Chondrocyte (in vitro differentiated cells): Measurements from ENCODE around the gene FAM174A. TPM values are rescaled to one million over a fixed set of nuclear protein-coding genes. Genes with fewer than 3 reads are reported as not detected.

Experiments used
- DNase-seq: peaks from one replicate; pipeline ENCODE4 v3.0.0; 2021; ENCODE audit warnings: mixed read lengths, low spot score
- H3K27ac Mint-ChIP-seq: one replicate; pipeline ENCODE4 v1.8.0; 2021; ENCODE audit warnings: mild to moderate bottlenecking, moderate library complexity, mixed read lengths; ENCODE audit not compliant: unreplicated experiment
- H3K27me3 Mint-ChIP-seq: 2 replicates; pipeline ENCODE4 v1.8.0; 2021; ENCODE audit warnings: low read depth, mixed read lengths
- H3K36me3 Mint-ChIP-seq: 2 replicates; pipeline ENCODE4 v1.8.0; 2021; ENCODE audit warnings: low read depth, mixed read lengths
- H3K4me1 Mint-ChIP-seq: 2 replicates; pipeline ENCODE4 v1.8.0; 2021; ENCODE audit warnings: low read depth, mild to moderate bottlenecking, mixed read lengths
- H3K4me3 Mint-ChIP-seq: one replicate; pipeline ENCODE4 v1.8.0; 2021; ENCODE audit warnings: mild to moderate bottlenecking, moderate library complexity, mixed read lengths; ENCODE audit not compliant: unreplicated experiment
- H3K9me3 Mint-ChIP-seq: 2 replicates; pipeline ENCODE4 v1.8.0; 2021; ENCODE audit warnings: low read depth, mixed read lengths
- total RNA-seq: library from RNA; stranded (reverse); gene quantifications from 3 replicates; pipeline ENCODE4 v1.2.1, GENCODE V29; 2021
- TF ChIP-seq, protein P1 (sequence below): fragments of 200-600 bp; sonication (generic); IDR thresholded peaks from 2 replicates; pipeline ENCODE4 v1.5.0; 2021; ENCODE audit warnings: antibody characterized with exemption, mild to moderate bottlenecking, moderate library complexity

Gene FAM174A
- total RNA-seq, 1 donor from 2014 or later = 20.2 TPM

DNA sequence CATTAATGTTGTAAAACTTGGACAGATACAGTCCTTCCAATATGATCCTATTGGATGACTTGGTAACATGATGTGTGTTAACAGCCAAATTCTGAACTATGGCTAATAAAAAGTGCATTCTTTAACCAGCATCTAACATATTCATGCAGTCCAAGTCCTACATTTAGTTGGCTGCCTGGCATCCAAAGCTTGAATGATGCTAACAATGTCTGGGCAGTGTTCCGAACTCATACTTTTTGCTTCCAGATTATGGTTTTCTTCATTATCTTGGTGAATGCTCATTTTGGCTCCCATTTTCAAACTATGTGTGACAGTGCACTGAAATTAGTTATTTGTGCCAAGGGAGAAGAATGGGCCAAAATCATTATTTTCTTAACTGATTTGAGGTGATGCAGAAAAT lies 2.8 kb downstream of the FAM174A start:
- no peak for DNase-seq
- no peaks in the 10 kb centered on the region for H3K36me3 Mint-ChIP-seq
- H3K9me3 Mint-ChIP-seq = peaks cover 2% of the 10 kb centered on the region
- H3K4me1 Mint-ChIP-seq = peaks cover 38% of the 10 kb centered on the region
- H3K27me3 Mint-ChIP-seq = no peaks in the 10 kb centered on the region
- H3K4me3 Mint-ChIP-seq = no peak overlapping the region
- H3K27ac Mint-ChIP-seq = no peak overlapping the region
- TF ChIP-seq, protein P1, sequence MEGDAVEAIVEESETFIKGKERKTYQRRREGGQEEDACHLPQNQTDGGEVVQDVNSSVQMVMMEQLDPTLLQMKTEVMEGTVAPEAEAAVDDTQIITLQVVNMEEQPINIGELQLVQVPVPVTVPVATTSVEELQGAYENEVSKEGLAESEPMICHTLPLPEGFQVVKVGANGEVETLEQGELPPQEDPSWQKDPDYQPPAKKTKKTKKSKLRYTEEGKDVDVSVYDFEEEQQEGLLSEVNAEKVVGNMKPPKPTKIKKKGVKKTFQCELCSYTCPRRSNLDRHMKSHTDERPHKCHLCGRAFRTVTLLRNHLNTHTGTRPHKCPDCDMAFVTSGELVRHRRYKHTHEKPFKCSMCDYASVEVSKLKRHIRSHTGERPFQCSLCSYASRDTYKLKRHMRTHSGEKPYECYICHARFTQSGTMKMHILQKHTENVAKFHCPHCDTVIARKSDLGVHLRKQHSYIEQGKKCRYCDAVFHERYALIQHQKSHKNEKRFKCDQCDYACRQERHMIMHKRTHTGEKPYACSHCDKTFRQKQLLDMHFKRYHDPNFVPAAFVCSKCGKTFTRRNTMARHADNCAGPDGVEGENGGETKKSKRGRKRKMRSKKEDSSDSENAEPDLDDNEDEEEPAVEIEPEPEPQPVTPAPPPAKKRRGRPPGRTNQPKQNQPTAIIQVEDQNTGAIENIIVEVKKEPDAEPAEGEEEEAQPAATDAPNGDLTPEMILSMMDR = no peak

DNA sequence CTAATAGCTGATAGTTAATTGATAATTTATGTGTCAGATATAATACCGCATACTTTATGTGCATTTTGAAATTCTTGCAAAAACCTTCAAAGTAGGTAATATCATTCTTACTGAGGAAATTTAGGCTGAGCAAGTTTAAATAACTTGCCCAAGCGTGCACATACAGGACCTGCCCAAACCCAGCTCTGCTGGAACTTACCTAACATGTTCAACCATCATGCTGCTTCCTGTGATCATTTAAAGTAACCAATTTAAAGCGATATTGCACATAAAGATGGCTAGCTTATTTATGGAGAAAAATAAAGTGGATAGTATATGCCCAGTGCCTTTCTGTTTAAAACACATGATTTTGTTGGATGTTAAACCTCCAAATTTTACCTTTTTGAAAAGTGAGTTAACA lies 4.3 kb downstream of the FAM174A start:
- H3K27me3 Mint-ChIP-seq = no peaks in the 10 kb centered on the region
- H3K27ac Mint-ChIP-seq = no peak overlapping the region
- TF ChIP-seq, protein P1 = no peak
- no peak overlapping the region for H3K4me3 Mint-ChIP-seq
- H3K4me1 Mint-ChIP-seq = peaks cover 39% of the 10 kb centered on the region
- no peak for DNase-seq
- no peaks in the 10 kb centered on the region for H3K36me3 Mint-ChIP-seq
- no peaks in the 10 kb centered on the region for H3K9me3 Mint-ChIP-seq

DNA sequence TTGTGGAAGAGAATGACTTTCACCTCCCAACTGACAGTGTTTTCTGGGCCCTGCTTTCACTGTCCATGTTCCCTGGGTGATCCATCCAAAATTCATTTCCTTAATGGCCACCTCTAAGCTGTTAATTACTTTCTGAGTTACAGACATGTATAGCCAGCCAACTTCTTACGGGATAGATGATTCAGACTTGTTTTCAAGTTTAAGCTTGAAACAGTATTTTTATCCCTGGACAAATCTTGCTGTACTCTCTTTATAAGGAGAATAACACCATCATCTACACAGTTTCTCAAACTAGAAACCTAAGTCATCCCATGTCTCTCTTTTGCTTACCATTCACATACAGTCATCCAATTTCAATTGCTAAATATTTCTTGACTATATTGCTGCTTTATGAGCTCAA lies 6.9 kb downstream of the FAM174A start:
- Mint-ChIP-seq H3K4me3 (no peak overlapping the region), H3K9me3 (no peaks in the 10 kb centered on the region), H3K27ac (no peak overlapping the region), H3K27me3 (no peaks in the 10 kb centered on the region), H3K36me3 (no peaks in the 10 kb centered on the region), H3K4me1 (peaks cover 21% of the 10 kb centered on the region)
- TF ChIP-seq, protein P1 = no peak
- no peak for DNase-seq

DNA sequence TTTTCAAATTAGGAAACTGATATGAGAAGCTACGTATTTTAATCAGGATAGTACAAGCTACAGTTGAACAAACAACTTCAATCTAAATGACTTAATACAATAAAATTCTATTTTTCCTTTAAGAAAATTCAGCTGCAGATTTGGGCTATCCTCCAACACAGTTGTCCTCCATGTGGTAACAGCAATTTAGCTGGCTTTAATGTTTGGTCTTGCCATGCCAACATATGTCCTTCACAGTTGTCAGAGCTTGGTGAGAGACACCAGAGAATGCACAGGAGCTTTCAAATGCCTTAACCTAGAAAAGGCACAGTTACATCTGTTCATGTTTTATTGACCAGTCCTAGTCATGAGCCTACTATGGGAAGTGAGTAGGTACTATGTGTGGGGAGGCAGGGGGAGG lies 10.8 kb downstream of the FAM174A start:
- no peak overlapping the region for H3K4me3 Mint-ChIP-seq
- TF ChIP-seq, protein P1 = no peak
- no peak for DNase-seq
- H3K4me1 Mint-ChIP-seq = peaks cover 7% of the 10 kb centered on the region
- H3K27me3 Mint-ChIP-seq = no peaks in the 10 kb centered on the region
- no peaks in the 10 kb centered on the region for H3K36me3 Mint-ChIP-seq
- no peaks in the 10 kb centered on the region for H3K9me3 Mint-ChIP-seq
- H3K27ac Mint-ChIP-seq = no peak overlapping the region

DNA sequence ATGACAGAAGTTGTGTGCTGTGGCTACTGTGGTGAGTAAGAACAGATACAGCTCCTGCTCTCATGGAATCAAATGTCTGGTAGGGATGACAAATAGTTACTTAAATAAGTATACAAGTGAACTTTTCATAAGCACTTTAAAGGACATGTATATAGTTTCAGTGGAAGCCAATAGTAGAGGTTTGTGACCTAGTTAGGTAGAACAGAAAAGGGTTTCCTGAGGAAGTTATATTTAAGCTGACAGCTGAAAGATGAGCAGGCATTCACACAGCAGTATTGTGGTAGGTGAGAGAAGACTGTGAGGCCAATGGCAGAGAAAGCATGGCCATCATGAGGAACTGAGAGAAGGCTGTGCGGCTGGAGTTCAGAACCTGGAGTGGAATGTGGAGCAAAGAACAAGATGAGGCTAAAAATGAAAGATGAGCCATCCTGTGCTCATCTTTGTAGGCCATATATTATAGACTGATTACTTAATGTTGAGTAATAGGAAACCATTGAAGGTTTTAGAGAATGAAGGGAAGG lies 15.4 kb downstream of the FAM174A start:
- no peak overlapping the region for H3K4me3 Mint-ChIP-seq
- H3K27ac Mint-ChIP-seq = no peak overlapping the region
- peaks cover 8% of the 10 kb centered on the region for H3K4me1 Mint-ChIP-seq

More for the DNA sequence above, 15.4 kb downstream of the FAM174A start:
- TF ChIP-seq, protein P1 = no peak
- peaks cover 2% of the 10 kb centered on the region for H3K9me3 Mint-ChIP-seq
- H3K36me3 Mint-ChIP-seq = no peaks in the 10 kb centered on the region
- DNase-seq = no peak
- no peaks in the 10 kb centered on the region for H3K27me3 Mint-ChIP-seq
